ENCODE measurements around the gene TK1. TPM values are rescaled to one million over a fixed set of nuclear protein-coding genes. Genes with fewer than 3 reads are reported as not detected.

Gene TK1
- polyA plus RNA-seq: 1.0 and 1.1 TPM in 2 replicates

DNA sequence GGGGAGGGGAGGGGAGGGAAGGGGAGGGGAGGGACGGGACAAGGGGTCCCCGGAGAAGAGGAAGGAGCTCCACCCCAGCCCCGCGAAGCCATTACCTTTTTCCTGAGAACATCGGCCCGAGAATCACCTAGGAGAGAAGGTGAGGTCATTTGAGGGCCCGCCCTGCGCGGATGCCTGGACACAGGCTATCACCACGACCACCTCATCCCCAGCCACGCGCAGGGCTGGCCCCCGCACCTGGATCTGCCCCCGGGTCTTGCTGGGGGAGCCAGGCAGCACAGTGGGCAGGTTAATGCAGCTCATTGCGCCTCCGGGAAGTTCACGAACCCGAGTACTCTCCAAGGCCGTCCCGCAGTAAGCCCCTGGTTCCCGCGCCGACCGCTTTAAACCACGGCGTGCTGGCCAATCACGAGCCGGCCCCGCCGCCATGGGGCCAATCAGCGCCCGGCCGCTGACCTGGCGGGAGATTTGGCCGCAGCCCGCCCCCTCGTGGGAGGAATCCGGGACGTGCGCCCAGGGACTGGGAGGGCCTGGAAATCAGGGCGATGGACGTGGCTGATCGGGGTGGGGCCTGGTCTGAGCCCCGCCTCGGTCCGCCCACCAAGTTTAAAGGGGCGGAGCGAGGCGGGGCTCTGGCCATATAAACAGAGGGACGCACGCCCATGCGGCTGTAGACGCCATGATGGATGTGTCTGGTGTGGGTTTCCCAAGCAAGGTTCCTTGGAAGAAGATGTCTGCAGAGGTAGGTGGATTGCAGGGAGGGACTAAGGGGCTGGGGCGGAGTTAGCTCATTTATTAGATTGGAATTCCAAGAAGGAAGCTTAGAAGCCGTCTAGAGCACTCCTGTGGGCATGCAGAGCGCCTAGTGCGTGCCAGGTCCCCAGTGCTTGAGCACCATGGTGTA is at the start of gene TK1, which contains the start of gene AFMID:
Gene TK1, minus strand, starts transcription at position 361 of the 904 bp plus-strand sequence. Its CDS starts 58 bp downstream, at position 303.
Gene AFMID, plus strand, starts transcription at position 671 of the 904 bp plus-strand sequence. Its CDS starts 9 bp downstream, at position 680.

DNA sequence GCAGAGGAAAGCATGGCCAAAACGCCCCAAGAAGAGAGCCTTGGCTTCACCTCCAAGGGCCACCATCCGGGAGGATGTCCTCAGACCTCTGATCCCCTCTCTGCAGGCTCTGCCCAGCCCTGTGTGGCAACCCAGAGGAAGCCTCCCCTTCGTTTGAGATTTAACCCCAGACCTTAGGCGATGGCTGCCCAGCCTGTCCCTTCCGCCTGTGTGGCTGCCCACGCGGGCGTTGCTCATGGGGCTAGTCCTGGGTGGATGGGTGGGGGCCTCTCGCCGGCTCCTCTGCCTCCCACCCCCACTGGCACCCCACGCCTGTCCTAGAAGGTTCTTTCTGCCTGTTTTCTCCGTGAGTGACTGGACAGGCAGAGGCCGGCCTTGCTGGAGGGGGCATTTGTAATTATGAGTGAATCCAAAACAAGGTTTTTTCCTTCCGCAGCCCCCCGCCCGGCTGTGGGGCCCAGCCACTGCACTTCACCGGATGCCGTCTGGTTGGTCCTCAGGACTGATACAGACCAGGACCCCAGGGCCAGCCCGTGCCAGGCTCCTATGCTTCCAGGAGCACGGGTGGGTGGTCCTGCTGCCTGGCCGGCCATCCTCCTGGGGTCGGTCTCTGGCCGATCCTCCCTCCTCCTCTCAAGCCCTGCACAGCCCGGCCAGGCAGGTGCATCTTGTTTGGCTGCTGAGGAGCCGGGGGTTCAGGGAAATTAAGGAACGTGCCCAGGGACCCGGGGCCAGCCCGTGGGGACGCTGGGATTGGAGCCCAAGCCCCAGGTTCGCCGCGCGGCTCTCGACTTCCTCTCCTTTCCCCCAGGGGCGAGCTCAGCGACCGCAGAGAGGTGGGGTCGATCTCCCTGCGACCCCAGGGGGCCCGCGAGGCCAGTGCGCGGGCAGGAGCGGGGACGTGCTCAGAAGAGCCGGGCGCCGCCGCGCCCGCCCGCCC is 44.4 kb upstream of the TK1 start, which contains the start of gene TMEM235:
Gene TMEM235, plus strand, starts transcription at position 636 of the 940 bp plus-strand sequence. CDS start 393 bp downstream, outside the sequence.

GRCh38 chr17:78214016-78214705 is 27.3 kb upstream of the TK1 start, which contains the start of gene BIRC5:
Gene BIRC5 (plus strand): TSS chr17:78214253. CDS start chr17:78214317, 64 bp downstream.

GRCh38 chr17:78168242-78168902 is 18.5 kb downstream of the TK1 start, which contains the start of gene SYNGR2:
Gene SYNGR2 (plus strand): TSS chr17:78168581. CDS start chr17:78168617, 36 bp downstream.

GRCh38 chr17:78130437-78131101 is 56.3 kb downstream of the TK1 start, which contains the start of gene TMC8:
Gene TMC8 (plus strand): TSS chr17:78130771. CDS start chr17:78131589, 818 bp downstream.

GRCh38 chr17:78128551-78129350 is 58.1 kb downstream of the TK1 start, which contains the start of gene TMC6:
Gene TMC6 (minus strand): TSS chr17:78128755. CDS start chr17:78126832, 1,923 bp downstream.

Other genes starting within 250 kb of the TK1 start
- gene TNRC6C, start 228.3 kb downstream of the TK1 start, polyA plus RNA-seq: 3.9 and 4.4 TPM in 2 replicates
- gene TMC6, start 58.3 kb downstream of the TK1 start, polyA plus RNA-seq: not detected in 2 replicates
- not detected in 2 replicates for gene TMC8, start 56.3 kb downstream of the TK1 start, polyA plus RNA-seq
- not detected in 2 replicates for gene C17orf99, start 40.7 kb downstream of the TK1 start, polyA plus RNA-seq
- gene SYNGR2, start 18.5 kb downstream of the TK1 start, polyA plus RNA-seq: 2.4 TPM in 1 of 2 replicates, not detected in the other
- gene AFMID, start 310 bp upstream of the TK1 start, polyA plus RNA-seq: 37.2 and 49.1 TPM in 2 replicates
- 0.51 TPM in 1 of 2 replicates, not detected in the other for gene BIRC5, start 27.2 kb upstream of the TK1 start, polyA plus RNA-seq
- not detected in 2 replicates for gene TMEM235, start 44.6 kb upstream of the TK1 start, polyA plus RNA-seq
- not detected in 2 replicates for gene SOCS3, start 173.0 kb upstream of the TK1 start, polyA plus RNA-seq
- gene PGS1, start 191.6 kb upstream of the TK1 start, polyA plus RNA-seq: 8.0 TPM in 2 replicates